ENCODE data around the gene BACH2. TPM values are rescaled to one million over a fixed set of nuclear protein-coding genes. Genes with fewer than 3 reads are reported as not detected.

The BACH2 gene
- total and polyA plus RNA-seq, 9 of the 15 experiments (the other 6 are each of a cell fraction or from before 2014, with no cell fraction given), result 0.06 to 3.1 (median 0.59) TPM

- H4K20me1 ChIP-seq (replicated peaks; ENCODE audit: control insufficient read depth, insufficient read depth, low read length), result no peaks in the 10 kb centered on the region
- H3K4me1 ChIP-seq (replicated peaks in 1 of 2; ENCODE audit: control insufficient read depth in 2 of 2, insufficient read depth in 2 of 2, low read length in 2 of 2), result no peaks in the 10 kb centered on the region
- 0% methylated on average over 6 of the region's 6 CpGs for WGBS (ENCODE audit: insufficient coverage, low coverage, missing lambda C conversion rate)
- no peaks in the 10 kb centered on the region for H3K9me3 ChIP-seq (replicated peaks; ENCODE audit: control insufficient read depth, insufficient read depth, low read depth, low read length)
- H3K79me2 ChIP-seq (ENCODE audit: control insufficient read depth, insufficient read depth, low read length), result no peaks in the 10 kb centered on the region
- H3K27me3 ChIP-seq (ENCODE audit: control insufficient read depth in 2 of 2, insufficient read depth in 2 of 2, low read length in 2 of 2), result peaks cover 3 to 6% of the 10 kb centered on the region in 2 experiments; a peak in 2 of 5 replicates
- no peak overlapping the region for H3K27ac ChIP-seq (ENCODE audit: extremely low read depth, low read depth, low read length)
- intact Hi-C loops (cut with micrococcal nuclease) (no loop called here), in situ Hi-C loops (cut with MboI) (no loop called here)
- no peak for TF ChIP-seq USF2 (CRISPR knock-in tag; IDR thresholded peaks at IDR 0.05)
- TF ChIP-seq FOXP1 (CRISPR knock-in tag; IDR thresholded peaks at IDR 0.05), result no peak
- TF ChIP-seq SIX5 (IDR thresholded peaks at IDR 0.05; ENCODE audit: borderline replicate concordance in 1 of 2, insufficient read depth in 1 of 2, low read depth in 1 of 2, low read length in 2 of 2), result no peak
- no peak for TF ChIP-seq SFPQ (IDR thresholded peaks at IDR 0.05; ENCODE audit: low read depth, low read length)
- TF ChIP-seq THAP12 (CRISPR knock-in tag; IDR thresholded peaks at IDR 0.05), result no peak
- TF ChIP-seq CHD1 (IDR thresholded peaks at IDR 0.05; ENCODE audit: low read length), result no peak
- no peak for TF ChIP-seq TEAD1 (CRISPR knock-in tag; IDR thresholded peaks at IDR 0.05)
- TF ChIP-seq PCBP1 (IDR thresholded peaks at IDR 0.05; ENCODE audit: low read depth, low read length, poor library complexity, severe bottlenecking), result no peak
- TF ChIP-seq KLF13 (tag; IDR thresholded peaks at IDR 0.05; ENCODE audit: borderline replicate concordance, low read depth), result no peak
- TF ChIP-seq HBP1 (CRISPR knock-in tag; IDR thresholded peaks at IDR 0.05), result no peak
- H3K4me3 ChIP-seq, result no peak overlapping the region
- FAIRE-seq (no peak), DNase-seq (ENCODE audit: extremely low read depth in 1 of 4, low spot score in 3 of 4) (no peak), ATAC-seq (no peak)
- ChIA-PET CTCF (ENCODE audit: low intra/inter-chr PET ratio) (no interaction called here), POLR2A (interaction anchor here (1.2 to 1.4 kb wide), 2 partner anchors 13 to 18 kb away, joined by 3 to 4 read pairs; no protein-coding TSS in a partner anchor)
- no peak overlapping the region for H3K9ac ChIP-seq (ENCODE audit: insufficient read depth in 1 of 2, low read depth in 2 of 2, low read length in 2 of 2)
- H2AFZ ChIP-seq (ENCODE audit: low read depth, low read length), result no peak overlapping the region
- no peak overlapping the region for H3K4me2 ChIP-seq (ENCODE audit: insufficient read depth, low read length)
- BruUV-seq (replicated peaks), result no TSS peak
- no peaks in the 10 kb centered on the region for H3K36me3 ChIP-seq (ENCODE audit: control insufficient read depth, insufficient read depth, low read length)
- no peaks in the 10 kb centered on the region for H3K9me1 ChIP-seq (ENCODE audit: control insufficient read depth, insufficient read depth, low read length)
These were observed 39.8 kb upstream of the BACH2 start for GRCh38 chr6:90336388-90336947.

Data from K562 (cell line).